Hematopoietic multipotent progenitor cell (in vitro differentiated cells): ENCODE results near the gene SHTN1. TPM values are rescaled to one million over a fixed set of nuclear protein-coding genes. Genes with fewer than 3 reads are reported as not detected.

Source experiments
- DNase-seq, 3 donors: peaks; one replicate each; pipeline ENCODE4 v3.0.0-alpha.2; 2011 to 2015; ENCODE audit warnings: low read depth in 2 of 3, low spot score in 2 of 3
- total RNA-seq: library from RNA; depleted of rRNA; stranded (reverse); fragments of >200 nt; gene quantifications from one replicate; pipeline ENCODE4 v1.2.3, GENCODE V29; 2012

SHTN1 gene
- 0.54 TPM for total RNA-seq

DNA sequence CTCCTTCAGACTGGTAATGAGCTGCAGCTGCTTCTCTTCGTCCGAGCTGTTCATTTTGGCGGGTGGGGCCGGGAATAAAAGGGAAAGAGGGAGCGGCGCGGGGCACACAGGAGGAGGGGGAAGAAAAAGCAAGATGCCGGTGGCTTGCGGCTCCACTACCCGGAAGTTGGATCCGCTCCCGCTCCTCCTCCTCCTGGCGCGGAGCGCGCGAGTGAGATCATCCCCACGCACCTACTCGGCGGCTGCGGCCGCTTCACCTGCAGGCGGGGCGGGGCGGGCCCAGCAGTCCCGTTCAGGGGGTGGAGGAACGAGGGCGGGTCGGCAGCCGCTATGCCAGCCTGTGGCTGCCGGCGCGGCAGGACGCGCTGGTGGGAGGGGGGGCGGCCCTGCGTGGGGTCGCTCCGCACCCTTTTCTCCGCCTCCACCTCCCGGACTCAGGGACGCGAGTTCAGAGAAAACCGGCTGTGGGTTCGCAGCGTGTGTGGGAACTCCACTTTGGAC lies at the start of gene SHTN1:
SHTN1 (minus strand) TSS at position 162 of the 501 bp plus-strand sequence; CDS start at position 54, 108 bp downstream.
- DNase-seq, result peak in 2 of 3 donors; percentile 37 to 41

- no peak for DNase-seq
Observed at GRCh38 chr10:117053482-117053881, 48.5 kb upstream of the SHTN1 start.

- no peak for DNase-seq
Observed at GRCh38 chr10:117047947-117048346, 43.0 kb upstream of the SHTN1 start.

DNA sequence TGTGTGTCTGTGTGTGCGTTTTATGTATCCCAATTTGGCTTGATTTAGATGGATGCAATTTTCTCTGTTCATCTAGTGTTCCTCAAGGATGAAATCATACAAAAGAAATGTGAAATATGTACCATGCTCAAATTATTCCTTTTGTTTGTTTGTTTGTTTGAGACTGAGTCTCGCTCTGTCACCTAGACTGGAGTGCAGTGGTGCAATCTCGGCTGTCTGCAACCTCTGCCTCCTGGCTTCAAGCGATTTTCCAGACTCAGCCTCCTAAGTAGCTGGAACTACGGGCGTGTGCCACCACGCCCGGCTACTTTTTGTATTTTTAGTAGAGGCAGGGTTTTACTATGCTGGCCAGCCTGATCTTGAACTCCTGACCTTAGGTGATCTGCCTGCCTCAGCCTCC lies 11.3 kb upstream of the SHTN1 start:
- DNase-seq, result no peak

- DNase-seq, result no peak
Observed at GRCh38 chr10:117014835-117015234, 9.8 kb upstream of the SHTN1 start.

- peak in 1 of 3 donors; percentile 3 for DNase-seq
Observed at GRCh38 chr10:117007080-117007479, 2.1 kb upstream of the SHTN1 start.

GRCh38 chr10:117005527-117006055 lies 604 bp upstream of the SHTN1 start:
- DNase-seq, result peak in 2 of 3 donors; percentile 3 to 4

DNA sequence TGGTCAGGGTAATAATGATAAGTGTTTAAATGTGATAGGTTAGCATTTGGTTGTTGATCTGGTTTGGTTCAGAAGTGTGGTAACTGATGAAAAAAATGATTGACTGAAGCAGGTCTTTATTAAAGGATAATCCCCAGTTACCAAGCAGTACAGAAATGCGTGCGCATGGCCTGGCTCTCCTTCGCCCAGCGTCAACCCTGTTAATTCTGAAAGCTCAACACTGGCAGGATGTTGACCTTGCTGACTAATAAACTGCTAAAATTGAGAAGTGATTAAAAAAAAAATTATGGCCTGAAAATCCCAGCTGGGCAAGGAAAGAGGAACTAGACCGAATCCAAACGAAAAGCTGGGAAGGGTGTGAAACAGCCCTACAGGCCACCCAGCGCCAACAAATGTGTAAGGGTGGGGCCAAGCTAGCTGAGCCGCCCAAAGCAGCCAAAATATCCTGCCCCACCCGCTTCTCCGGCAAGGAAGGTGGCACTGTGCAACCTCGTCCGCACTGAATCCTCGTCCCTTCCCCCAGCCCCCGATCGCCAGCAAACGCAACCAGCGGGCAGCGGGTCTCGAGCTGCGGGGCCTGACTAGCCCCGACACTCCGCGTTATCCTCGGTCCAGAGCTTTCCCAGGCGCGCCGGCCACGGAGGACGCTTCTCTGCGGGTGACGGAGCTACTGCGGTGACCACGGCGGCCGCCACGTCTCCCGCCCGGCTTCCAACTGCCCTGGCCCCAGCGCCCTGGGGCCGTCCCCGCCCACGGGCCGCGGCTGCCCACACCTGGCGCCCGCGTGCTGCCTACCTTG lies 561 bp downstream of the SHTN1 start:
- peak in 2 of 3 donors; percentile 40 to 52 for DNase-seq

- no peak for DNase-seq
Observed at GRCh38 chr10:117003336-117003735, 1.7 kb downstream of the SHTN1 start.

DNA sequence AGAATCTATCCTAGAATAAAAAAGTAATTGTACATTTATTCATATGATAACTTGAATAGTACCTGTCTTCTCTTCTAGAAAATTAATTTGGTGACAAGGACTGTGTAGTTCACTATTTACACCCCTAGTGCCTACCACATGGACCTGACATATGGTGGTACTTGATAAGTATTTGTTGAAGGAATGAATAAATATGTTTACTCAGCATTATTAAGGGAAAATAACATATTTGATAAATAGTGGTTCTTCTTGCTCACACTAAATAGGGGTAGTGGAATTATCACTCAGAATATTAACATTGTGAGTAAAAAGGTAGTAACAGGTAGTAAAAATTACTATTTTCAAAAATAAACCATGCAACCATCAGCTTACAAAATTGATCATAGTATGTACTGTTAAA lies 2.8 kb downstream of the SHTN1 start:
- no peak for DNase-seq

DNA sequence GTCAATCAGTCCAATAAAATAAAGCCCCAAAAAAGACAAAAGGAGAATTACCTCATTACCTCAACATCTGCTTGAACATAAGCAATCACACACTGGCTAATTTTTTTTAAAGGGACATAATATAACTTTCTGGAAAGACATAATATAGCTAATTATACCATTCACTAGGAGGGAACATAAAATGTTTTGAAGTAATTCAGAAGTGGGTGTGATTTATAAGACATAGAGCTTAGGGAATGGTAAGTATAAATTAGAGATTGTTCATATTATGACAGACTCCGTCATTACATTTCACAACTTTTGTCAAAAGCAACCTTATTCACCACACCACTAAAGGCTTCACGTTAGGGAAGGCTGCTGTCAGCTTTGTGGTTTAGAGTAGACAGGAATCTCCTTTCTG lies 3.8 kb downstream of the SHTN1 start:
- no peak for DNase-seq

GRCh38 chr10:117000580-117000979 lies 4.4 kb downstream of the SHTN1 start:
- no peak for DNase-seq

GRCh38 chr10:116998172-116998571 lies 6.8 kb downstream of the SHTN1 start:
- no peak for DNase-seq

- no peak for DNase-seq
Observed at GRCh38 chr10:116997015-116997414, 8.0 kb downstream of the SHTN1 start.

DNA sequence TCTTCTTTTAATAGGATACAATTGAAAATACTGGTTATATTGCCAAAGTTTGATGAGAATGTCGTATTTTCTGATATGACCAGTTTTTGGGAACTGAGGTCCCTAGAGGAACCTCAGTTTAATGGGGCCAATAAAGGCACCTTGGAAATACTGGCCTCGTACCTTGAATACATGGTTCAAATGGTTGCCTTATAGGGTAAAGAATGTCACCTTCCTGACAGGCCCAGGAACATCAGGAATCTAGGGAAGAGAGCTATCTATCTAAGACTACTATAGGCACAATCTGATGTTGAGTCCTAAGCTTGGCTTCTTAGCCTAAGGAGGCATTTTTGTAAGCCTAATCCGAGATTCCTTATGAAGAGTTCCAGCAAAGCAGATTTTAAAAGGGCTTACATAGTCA lies 9.3 kb downstream of the SHTN1 start:
- no peak for DNase-seq

- no peak for DNase-seq
Observed at GRCh38 chr10:116994113-116994890, 10.7 kb downstream of the SHTN1 start.

GRCh38 chr10:116993610-116994009 lies 11.4 kb downstream of the SHTN1 start:
- no peak for DNase-seq

DNA sequence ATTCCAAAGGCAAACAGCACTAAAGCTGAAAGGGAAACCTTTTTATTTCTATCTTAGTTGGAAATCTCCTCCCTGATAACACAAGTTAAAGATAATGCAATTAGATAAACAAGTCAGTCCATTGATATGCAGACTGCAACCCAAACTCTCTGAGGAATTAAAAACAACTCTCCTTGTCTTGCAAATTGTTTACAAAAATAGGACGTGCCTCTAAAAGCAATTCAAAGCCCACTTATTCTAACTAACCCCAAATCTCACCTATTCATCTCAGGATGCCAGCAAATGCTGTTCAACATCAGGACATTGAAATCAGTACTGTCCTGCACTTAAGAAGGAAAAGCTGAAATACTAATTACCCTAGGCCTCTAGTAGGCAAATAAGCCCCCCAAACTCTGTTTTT lies 12.8 kb downstream of the SHTN1 start:
- DNase-seq, result no peak

DNA sequence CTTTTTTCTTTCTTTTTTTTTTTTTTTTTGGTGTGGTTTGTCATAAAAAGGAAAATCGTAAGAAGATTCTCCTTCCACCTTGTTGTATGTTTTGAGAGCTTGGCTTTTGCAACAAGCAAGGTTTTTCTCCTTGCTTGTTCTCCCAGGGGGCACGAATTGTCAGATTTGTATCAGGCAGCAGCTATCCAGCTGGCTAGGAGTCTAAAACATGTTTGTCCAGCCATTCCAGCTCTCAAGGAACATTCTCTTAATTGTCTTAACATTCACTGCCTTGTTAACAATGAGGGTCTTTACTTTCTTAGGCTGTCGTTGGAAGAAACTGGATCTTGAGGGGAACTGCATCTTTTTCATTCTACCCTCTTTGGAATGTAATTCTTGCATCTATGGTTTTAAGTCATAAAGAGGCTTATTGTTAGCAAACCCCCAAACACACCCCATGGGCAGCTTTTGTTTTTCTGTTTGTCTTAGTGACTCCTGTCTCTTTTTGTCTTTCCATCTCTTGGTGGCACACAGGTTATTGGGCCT lies 14.6 kb downstream of the SHTN1 start:
- DNase-seq, result no peak

- no peak for DNase-seq
Observed at GRCh38 chr10:116989439-116989838, 15.5 kb downstream of the SHTN1 start.

GRCh38 chr10:116988311-116988710 lies 16.7 kb downstream of the SHTN1 start:
- DNase-seq, result no peak
